ENCODE data around the gene GSG1L.

GSG1L gene

GRCh38 chr16:27781981-27782880, 281.3 kb downstream of the GSG1L start:
- no peak for DNase-seq

GRCh38 chr16:27781195-27781524, 282.4 kb downstream of the GSG1L start:
- DNase-seq: no peak

- no peak for DNase-seq
Observed at GRCh38 chr16:27780468-27781194, 282.9 kb downstream of the GSG1L start.

- DNase-seq: peak; percentile 55
Observed at GRCh38 chr16:27779641-27780164, 283.8 kb downstream of the GSG1L start.

GRCh38 chr16:27778926-27779570, 284.5 kb downstream of the GSG1L start:
- DNase-seq: no peak

GRCh38 chr16:27778171-27778925, 285.2 kb downstream of the GSG1L start:
- no peak for DNase-seq

GRCh38 chr16:27777527-27777926, 286.0 kb downstream of the GSG1L start:
- no peak for DNase-seq

GRCh38 chr16:27776556-27777225, 286.8 kb downstream of the GSG1L start:
- no peak for DNase-seq

- DNase-seq: no peak
Observed at GRCh38 chr16:27775254-27775653, 288.3 kb downstream of the GSG1L start.

GRCh38 chr16:27774779-27775178, 288.7 kb downstream of the GSG1L start:
- no peak for DNase-seq

GRCh38 chr16:27773344-27773743, 290.2 kb downstream of the GSG1L start:
- no peak for DNase-seq

GRCh38 chr16:27772093-27772825, 291.3 kb downstream of the GSG1L start:
- DNase-seq: no peak

GRCh38 chr16:27771201-27771910, 292.2 kb downstream of the GSG1L start:
- DNase-seq: no peak

GRCh38 chr16:27770271-27771196, 293.0 kb downstream of the GSG1L start:
- no peak for DNase-seq

- DNase-seq: no peak
Observed at GRCh38 chr16:27769561-27770255, 293.8 kb downstream of the GSG1L start.

- no peak for DNase-seq
Observed at GRCh38 chr16:27768651-27769272, 294.8 kb downstream of the GSG1L start.

- DNase-seq: no peak
Observed at GRCh38 chr16:27767971-27768591, 295.4 kb downstream of the GSG1L start.

- no peak for DNase-seq
Observed at GRCh38 chr16:27767081-27767480, 296.4 kb downstream of the GSG1L start.
